Measurements from ENCODE around the gene DRC1.

GRCh38 chr2:26376799-26377198, 24.9 kb upstream of the DRC1 start:
- TF ChIP-seq SIN3A (IDR thresholded peaks at IDR 0.05; ENCODE audit: low read depth) (no peak), POLR2A (IDR thresholded peaks at IDR 0.05; ENCODE audit: borderline replicate concordance, extremely low read depth, insufficient read depth, insufficient read length) (no peak), REST (IDR thresholded peaks at IDR 0.05; ENCODE audit: low read depth) (no peak), EZH2phosphoT487 (IDR thresholded peaks at IDR 0.05; ENCODE audit: borderline replicate concordance) (no peak), ZNF274 (IDR thresholded peaks at IDR 0.05; ENCODE audit: low read depth, low read length) (no peak), CEBPB (IDR thresholded peaks at IDR 0.05; ENCODE audit: low read depth) (no peak), EZH2 (IDR thresholded peaks at IDR 0.05) (no peak), CBX3 (IDR thresholded peaks at IDR 0.05; ENCODE audit: low read depth) (no peak)
